Fibroblast of lung (primary cell): ENCODE data around the gene CERK. TPM values are rescaled to one million over a fixed set of nuclear protein-coding genes. Genes with fewer than 3 reads are reported as not detected.

ENCODE experiments used
- DNase-seq, 2 donors: peaks; one replicate each; pipeline versions ENCODE4 v3.0.0 to v3.0.0-alpha.2; 2010; ENCODE audit warnings: low read depth in 2 of 2
- H2AFZ ChIP-seq: 2 replicates; pipeline ENCODE4 v1.5.1; 2012; ENCODE audit warnings: low read length, control low read depth, inconsistent platforms
- H3K27ac ChIP-seq: 2 replicates; pipeline ENCODE4 v1.5.1; 2011; ENCODE audit warnings: low read length, control low read depth; ENCODE audit not compliant: insufficient read depth
- H3K27me3 ChIP-seq: 2 replicates; pipeline ENCODE4 v1.5.1; 2011; ENCODE audit warnings: mild to moderate bottlenecking, low read length; ENCODE audit not compliant: control insufficient read depth, insufficient read depth
- H3K36me3 ChIP-seq: 2 replicates; pipeline ENCODE4 v1.5.1; 2011; ENCODE audit warnings: low read length; ENCODE audit not compliant: control insufficient read depth, insufficient read depth
- H3K4me1 ChIP-seq: 2 replicates; pipeline ENCODE4 v1.5.1; 2011; ENCODE audit warnings: low read length; ENCODE audit not compliant: control insufficient read depth, insufficient read depth; ENCODE audit errors: extremely low read depth
- H3K4me2 ChIP-seq: 2 replicates; pipeline ENCODE4 v1.5.1; 2011; ENCODE audit warnings: low read length, control low read depth; ENCODE audit not compliant: insufficient read depth; ENCODE audit errors: extremely low read depth
- H3K4me3 ChIP-seq, 4 experiments: fragments of 200-600 bp in 1 of 4; sonication (generic) in 1 of 4; replicated peaks in 1 of 4; 2 replicates each; pipeline ENCODE4 v1.5.1; 2011 to 2016; ENCODE audit warnings: low read length in 4 of 4, low read depth in 3 of 4, mild to moderate bottlenecking in 3 of 4, control low read depth in 2 of 4, inconsistent platforms in 1 of 4, mixed read lengths in 1 of 4; ENCODE audit not compliant: insufficient read depth in 1 of 4; ENCODE audit errors: control extremely low read depth in 1 of 4
- H3K79me2 ChIP-seq: 2 replicates; pipeline ENCODE4 v1.5.1; 2012; ENCODE audit warnings: mild to moderate bottlenecking, low read length, inconsistent platforms; ENCODE audit not compliant: control insufficient read depth, insufficient read depth
- H3K9ac ChIP-seq: 2 replicates; pipeline ENCODE4 v1.5.1; 2011; ENCODE audit warnings: mild to moderate bottlenecking, low read length, control low read depth; ENCODE audit not compliant: insufficient read depth
- H3K9me3 ChIP-seq: 2 replicates; pipeline ENCODE4 v1.5.1; 2012; ENCODE audit warnings: low read depth, low read length; ENCODE audit not compliant: control insufficient read depth, insufficient read depth
- H4K20me1 ChIP-seq: 2 replicates; pipeline ENCODE4 v1.5.1; 2011; ENCODE audit warnings: low read length; ENCODE audit not compliant: control insufficient read depth, insufficient read depth; ENCODE audit errors: extremely low read depth
- EZH2 ChIP-seq: IDR thresholded peaks from 2 replicates; pipeline ENCODE4 v1.5.1; 2012; ENCODE audit warnings: low read length, control low read depth, mild to moderate bottlenecking; ENCODE audit errors: missing control alignments
- polyA plus RNA-seq, 2 donors: library from polyadenylated mRNA; depleted of rRNA in 1 of 2; stranded (reverse) in 1 of 2; unstranded in 1 of 2; fragments of >200 nt; gene quantifications; 2 replicates each; pipeline ENCODE4 v1.2.1, GENCODE V29; 2011 to 2012; ENCODE audit warnings: missing spikeins in 1 of 2
- total RNA-seq: library from RNA; depleted of rRNA; stranded (reverse); fragments of >200 nt; gene quantifications from 2 replicates; pipeline ENCODE4 v1.2.1, GENCODE V29; 2014
- TF ChIP-seq, protein P1 (sequence below), 2 donors: IDR thresholded peaks in 1 of 2; conservative IDR thresholded peaks in 1 of 2; 1 replicate in 1 of 2; 2 replicates in 1 of 2; pipeline ENCODE4 v1.5.1; 2011 to 2012; ENCODE audit warnings: low read length in 2 of 2, control low read depth in 1 of 2, inconsistent platforms in 1 of 2, low read depth in 1 of 2, mild to moderate bottlenecking in 1 of 2

The CERK gene
- total and polyA plus RNA-seq, 2 donors (not counting 1 experiment from before 2014, with no cell fraction given): 19.5 to 24.9 TPM

DNA sequence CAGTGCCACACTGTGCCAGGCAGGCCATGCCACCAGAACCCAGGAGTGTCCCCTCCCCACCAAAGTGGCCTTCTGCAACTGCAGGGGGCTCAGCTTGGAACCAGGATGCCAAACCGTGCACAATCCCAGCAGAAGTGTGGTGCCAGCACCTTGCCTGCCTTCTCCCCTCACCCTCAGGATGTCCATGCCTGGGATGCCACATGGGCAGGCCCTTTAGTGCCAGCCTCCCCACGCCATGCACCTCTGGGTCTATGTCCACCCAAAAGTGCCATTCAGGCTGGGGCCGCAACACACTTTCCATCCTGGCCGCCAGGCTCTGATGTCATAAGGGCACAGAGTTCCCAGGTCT lies 15.7 kb upstream of the CERK start:
- Histone ChIP-seq H3K36me3 (no peaks in the 10 kb centered on the region), H2AFZ (peak overlapping the region; percentile 58), H3K4me3 (peak overlapping the region in 2 of 4 experiments; percentile 16 to 28), H3K79me2 (no peaks in the 10 kb centered on the region), H3K27ac (peak overlapping the region; percentile 99), H3K9ac (peak overlapping the region; percentile 64), H3K4me1 (peaks cover 32% of the 10 kb centered on the region), H3K9me3 (no peaks in the 10 kb centered on the region), H3K4me2 (peak overlapping the region; percentile 89), H3K27me3 (no peaks in the 10 kb centered on the region), H4K20me1 (no peaks in the 10 kb centered on the region)
- DNase-seq: no peak
- TF ChIP-seq, protein P1, sequence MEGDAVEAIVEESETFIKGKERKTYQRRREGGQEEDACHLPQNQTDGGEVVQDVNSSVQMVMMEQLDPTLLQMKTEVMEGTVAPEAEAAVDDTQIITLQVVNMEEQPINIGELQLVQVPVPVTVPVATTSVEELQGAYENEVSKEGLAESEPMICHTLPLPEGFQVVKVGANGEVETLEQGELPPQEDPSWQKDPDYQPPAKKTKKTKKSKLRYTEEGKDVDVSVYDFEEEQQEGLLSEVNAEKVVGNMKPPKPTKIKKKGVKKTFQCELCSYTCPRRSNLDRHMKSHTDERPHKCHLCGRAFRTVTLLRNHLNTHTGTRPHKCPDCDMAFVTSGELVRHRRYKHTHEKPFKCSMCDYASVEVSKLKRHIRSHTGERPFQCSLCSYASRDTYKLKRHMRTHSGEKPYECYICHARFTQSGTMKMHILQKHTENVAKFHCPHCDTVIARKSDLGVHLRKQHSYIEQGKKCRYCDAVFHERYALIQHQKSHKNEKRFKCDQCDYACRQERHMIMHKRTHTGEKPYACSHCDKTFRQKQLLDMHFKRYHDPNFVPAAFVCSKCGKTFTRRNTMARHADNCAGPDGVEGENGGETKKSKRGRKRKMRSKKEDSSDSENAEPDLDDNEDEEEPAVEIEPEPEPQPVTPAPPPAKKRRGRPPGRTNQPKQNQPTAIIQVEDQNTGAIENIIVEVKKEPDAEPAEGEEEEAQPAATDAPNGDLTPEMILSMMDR (conservative IDR thresholded peaks at IDR 0.05 in 1 of 2, IDR thresholded peaks at IDR 0.05 in 1 of 2; ENCODE audit: low read depth in 1 of 2, low read length in 2 of 2): no peak
- no peak for TF ChIP-seq EZH2

DNA sequence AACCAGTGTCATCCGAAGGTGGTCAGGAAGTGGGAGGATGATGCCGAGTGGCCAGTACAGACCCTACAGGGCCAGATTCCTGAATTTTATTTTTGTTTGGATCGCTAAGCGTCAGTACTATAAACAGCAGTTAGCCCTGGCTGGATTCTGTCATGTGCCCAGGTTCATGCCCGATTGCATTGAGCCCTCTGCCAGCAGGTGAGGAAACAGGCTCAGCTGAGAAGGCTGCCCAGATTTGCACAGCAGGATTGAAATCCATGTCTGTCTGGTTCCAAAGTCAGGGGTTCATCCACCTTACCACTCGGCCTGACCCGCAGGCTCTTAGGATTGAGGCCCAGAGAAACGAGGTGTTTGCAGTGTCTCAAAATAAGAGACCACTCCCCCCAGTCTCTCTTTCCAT lies 15.3 kb upstream of the CERK start:
- Histone ChIP-seq H3K27ac (peak overlapping the region; percentile 99), H3K9ac (peak overlapping the region; percentile 64), H3K27me3 (no peaks in the 10 kb centered on the region), H3K36me3 (no peaks in the 10 kb centered on the region), H3K4me1 (peaks cover 32% of the 10 kb centered on the region), H4K20me1 (no peaks in the 10 kb centered on the region), H3K4me2 (no peak overlapping the region), H2AFZ (peak overlapping the region; percentile 58), H3K79me2 (no peaks in the 10 kb centered on the region), H3K4me3 (no peak overlapping the region), H3K9me3 (no peaks in the 10 kb centered on the region)
- no peak for DNase-seq
- no peak for TF ChIP-seq EZH2

DNA sequence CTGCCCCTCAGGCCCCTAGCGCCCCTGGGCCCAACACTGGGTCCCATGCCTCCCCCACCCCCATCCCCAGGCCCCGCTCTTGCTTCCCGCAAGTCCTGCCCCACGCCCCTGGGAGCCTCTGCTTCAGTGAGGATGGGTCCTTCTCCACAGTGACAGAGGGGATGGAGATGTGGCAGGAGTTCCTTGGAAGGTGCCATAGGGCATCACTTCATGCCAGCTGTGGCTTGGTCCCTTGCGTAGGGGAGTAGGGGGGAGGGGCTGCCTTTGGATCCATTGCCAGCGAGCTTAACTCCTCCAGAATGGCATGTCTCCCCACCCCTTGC lies 14.9 kb upstream of the CERK start:
- H3K4me3 ChIP-seq: no peak overlapping the region
- H3K9ac ChIP-seq: no peak overlapping the region
- H3K27ac ChIP-seq: peak overlapping the region; percentile 99
- no peaks in the 10 kb centered on the region for H3K36me3 ChIP-seq
- no peaks in the 10 kb centered on the region for H3K79me2 ChIP-seq
- H3K4me2 ChIP-seq: no peak overlapping the region
- H4K20me1 ChIP-seq: no peaks in the 10 kb centered on the region
- no peaks in the 10 kb centered on the region for H3K9me3 ChIP-seq
- no peaks in the 10 kb centered on the region for H3K27me3 ChIP-seq
- no peak overlapping the region for H2AFZ ChIP-seq
- peaks cover 32% of the 10 kb centered on the region for H3K4me1 ChIP-seq
- TF ChIP-seq, protein P1 (conservative IDR thresholded peaks at IDR 0.05 in 1 of 2, IDR thresholded peaks at IDR 0.05 in 1 of 2; ENCODE audit: low read depth in 1 of 2, low read length in 2 of 2): no peak
- TF ChIP-seq EZH2: no peak
- DNase-seq: no peak
